PC-9 (cell line): ENCODE results near the gene XPO5.
A peak's percentile ranks its signal among the peaks of the same experiment; 100 is the strongest.

Source experiments
- EZH2 ChIP-seq: fragments of 200-600 bp; sonication (generic); IDR thresholded peaks from 2 replicates; pipeline ENCODE4 v1.8.0; 2017; ENCODE audit warnings: antibody characterized with exemption, low read depth
- TF ChIP-seq, protein P1 (sequence below): fragments of 200-600 bp; sonication (generic); conservative IDR thresholded peaks from 2 replicates; pipeline ENCODE4 v1.6.1; 2017; ENCODE audit warnings: mixed run types, antibody characterized with exemption, mild to moderate bottlenecking, moderate library complexity

DNA sequence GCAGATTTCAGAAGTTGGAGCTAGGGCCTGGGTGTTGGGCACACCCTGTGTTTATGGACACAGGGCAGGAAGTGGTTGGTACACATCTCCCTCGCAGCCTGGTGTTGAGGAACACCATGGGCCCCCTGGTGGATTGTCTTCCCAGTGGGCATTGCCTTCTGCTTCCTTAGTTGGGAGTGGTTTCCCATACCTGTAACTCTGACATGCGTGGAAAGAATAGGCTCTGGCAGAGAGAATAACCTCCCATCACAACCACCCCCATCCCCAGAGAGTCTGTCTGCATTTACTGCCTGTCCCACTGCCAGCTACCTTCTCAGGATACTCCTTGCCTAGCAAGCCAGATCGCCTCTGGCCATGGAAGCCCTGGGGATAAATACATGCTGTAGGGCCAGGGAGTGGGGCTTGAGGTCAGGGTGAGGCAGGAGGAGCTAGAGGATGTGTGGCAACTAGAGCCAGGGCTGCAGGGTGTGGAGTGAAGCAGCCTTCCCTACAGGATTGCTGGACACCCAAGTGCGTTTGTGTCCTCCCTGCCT lies 80.4 kb downstream of the XPO5 start:
- TF ChIP-seq, protein P1, sequence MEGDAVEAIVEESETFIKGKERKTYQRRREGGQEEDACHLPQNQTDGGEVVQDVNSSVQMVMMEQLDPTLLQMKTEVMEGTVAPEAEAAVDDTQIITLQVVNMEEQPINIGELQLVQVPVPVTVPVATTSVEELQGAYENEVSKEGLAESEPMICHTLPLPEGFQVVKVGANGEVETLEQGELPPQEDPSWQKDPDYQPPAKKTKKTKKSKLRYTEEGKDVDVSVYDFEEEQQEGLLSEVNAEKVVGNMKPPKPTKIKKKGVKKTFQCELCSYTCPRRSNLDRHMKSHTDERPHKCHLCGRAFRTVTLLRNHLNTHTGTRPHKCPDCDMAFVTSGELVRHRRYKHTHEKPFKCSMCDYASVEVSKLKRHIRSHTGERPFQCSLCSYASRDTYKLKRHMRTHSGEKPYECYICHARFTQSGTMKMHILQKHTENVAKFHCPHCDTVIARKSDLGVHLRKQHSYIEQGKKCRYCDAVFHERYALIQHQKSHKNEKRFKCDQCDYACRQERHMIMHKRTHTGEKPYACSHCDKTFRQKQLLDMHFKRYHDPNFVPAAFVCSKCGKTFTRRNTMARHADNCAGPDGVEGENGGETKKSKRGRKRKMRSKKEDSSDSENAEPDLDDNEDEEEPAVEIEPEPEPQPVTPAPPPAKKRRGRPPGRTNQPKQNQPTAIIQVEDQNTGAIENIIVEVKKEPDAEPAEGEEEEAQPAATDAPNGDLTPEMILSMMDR, result peak; percentile 52
- TF ChIP-seq EZH2, result no peak
